Measurements from ENCODE around the gene PHLDB1.

PHLDB1 gene

GRCh38 chr11:118641397-118642019 is 34.1 kb downstream of the PHLDB1 start:
- peak; percentile 80 for DNase-seq

GRCh38 chr11:118643142-118643994 is 36.0 kb downstream of the PHLDB1 start:
- no peak for DNase-seq

DNA sequence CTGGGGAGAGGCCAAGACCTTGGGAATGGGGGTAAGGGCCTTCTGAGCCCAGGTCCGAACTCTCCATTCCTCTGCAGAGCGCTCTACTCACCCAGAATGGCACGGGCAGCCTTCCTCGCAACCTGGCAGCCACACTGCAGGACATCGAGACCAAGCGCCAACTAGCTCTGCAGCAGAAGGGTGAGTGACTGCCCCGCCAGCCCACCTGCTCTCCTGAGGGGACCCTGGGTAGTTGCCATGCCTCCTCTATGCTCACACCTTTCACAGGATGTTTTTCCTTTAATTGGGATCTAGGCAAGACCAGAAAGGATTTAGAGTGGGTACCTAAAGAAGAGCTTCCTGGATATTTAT is 36.6 kb downstream of the PHLDB1 start:
- no peak for DNase-seq

GRCh38 chr11:118644496-118644895 is 37.1 kb downstream of the PHLDB1 start:
- DNase-seq, result no peak

DNA sequence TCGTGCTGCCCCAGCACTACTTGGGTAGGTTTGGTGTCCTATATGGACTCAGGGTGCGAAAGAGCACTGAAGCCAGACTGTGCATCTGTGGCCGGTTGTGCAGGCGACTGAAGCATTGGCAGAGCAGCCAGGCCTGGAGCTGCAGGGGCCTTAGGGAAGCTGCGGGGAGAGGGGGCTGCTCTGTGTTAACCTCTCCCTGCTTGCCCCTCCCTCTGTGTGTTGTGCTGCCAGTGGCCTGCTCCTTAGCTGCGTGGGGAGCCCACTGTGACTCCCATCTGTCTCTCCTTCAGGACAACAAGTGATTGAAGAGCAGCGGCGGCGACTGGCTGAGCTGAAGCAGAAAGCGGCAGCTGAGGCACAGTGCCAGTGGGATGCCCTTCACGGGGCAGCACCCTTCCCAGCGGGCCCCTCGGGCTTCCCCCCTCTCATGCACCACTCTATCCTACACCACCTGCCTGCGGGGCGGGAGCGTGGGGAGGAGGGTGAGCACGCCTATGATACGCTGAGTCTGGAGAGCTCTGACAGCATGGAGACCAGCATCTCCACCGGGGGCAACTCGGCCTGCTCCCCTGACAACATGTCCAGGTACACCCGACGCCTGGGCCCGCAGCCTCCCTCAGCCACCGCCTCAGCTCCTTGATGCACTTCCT is 37.8 kb downstream of the PHLDB1 start:
- DNase-seq, result no peak

DNA sequence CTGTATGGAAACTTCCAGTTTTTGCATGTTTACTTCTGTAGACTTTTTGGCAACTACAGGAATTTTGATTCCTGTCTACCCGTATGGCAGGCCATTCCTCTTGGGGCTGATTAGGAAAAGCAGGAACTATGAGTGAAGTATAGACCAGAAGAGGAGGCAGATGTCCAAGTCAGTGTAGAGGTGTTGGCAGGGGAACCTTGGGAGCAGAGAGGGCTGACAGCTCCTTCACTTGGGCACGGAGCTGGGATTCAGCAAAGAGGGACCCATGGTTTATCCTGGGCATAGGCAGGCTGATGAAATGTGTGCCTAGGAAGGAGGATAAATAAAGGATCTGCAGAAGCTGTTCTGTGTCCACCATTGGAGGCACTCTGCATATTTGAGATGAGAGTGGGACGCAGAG is 39.0 kb downstream of the PHLDB1 start:
- no peak for DNase-seq

DNA sequence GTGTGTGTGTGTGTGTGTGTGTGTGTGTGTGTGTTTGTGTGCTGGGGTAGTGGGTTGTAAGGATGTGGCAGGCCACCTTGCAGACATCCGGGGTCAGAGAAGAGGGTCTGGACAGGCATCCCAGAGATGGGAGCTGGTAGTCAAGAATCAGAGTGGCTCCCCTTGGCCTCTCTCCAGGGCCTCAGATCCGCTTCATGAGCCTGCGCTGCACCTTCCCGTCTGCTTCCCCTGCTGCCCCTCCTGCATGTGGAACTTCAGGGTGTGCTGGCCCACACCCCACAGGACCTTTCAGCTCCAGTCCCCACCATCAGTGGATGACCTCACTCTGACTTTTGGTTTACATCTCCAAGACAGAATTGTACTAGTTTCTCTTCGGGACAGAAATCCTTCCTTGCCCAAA is 40.9 kb downstream of the PHLDB1 start:
- DNase-seq, result no peak

GRCh38 chr11:118649941-118650340 is 42.5 kb downstream of the PHLDB1 start:
- no peak for DNase-seq

DNA sequence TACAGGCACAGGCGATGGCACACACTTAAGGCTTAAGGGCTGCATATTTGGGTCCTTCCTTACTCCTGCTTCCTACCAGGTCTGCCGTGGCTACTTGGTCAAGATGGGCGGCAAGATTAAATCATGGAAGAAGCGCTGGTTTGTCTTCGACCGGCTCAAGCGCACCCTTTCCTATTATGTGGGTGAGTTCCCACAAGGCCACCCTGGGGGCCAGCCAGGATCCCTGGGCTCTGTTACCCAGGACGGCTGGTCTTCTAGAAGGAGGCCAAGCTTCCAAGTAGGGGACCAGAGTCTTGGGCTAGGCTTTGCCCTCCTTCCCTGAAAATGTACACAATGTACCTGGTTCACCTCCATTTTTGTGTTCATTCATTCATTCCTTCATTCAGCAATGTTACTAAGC is 43.0 kb downstream of the PHLDB1 start:
- no peak for DNase-seq

DNA sequence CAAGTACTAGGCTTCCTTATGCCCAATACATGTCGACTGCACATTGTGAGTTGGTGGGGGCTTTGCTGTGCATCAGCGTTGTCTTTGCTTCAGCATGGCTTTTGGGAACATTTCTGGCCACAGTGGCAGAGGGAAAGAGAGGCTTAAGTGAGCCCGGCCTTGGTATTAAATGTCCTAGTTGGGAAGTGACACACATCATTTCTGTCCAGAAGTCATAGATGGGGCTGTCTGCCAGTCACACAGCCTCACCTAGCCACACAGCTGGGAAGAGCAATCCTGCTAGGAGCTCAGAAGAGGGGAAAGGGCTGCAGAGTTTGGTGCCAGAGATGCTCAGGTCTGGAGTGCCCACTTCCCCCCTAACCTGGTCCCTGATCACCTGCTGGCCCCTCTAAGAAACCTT is 44.4 kb downstream of the PHLDB1 start:
- DNase-seq, result no peak

GRCh38 chr11:118652681-118653181 is 45.3 kb downstream of the PHLDB1 start:
- DNase-seq, result no peak

- no peak for DNase-seq
Measured at GRCh38 chr11:118653684-118654390, 46.4 kb downstream of the PHLDB1 start.

DNA sequence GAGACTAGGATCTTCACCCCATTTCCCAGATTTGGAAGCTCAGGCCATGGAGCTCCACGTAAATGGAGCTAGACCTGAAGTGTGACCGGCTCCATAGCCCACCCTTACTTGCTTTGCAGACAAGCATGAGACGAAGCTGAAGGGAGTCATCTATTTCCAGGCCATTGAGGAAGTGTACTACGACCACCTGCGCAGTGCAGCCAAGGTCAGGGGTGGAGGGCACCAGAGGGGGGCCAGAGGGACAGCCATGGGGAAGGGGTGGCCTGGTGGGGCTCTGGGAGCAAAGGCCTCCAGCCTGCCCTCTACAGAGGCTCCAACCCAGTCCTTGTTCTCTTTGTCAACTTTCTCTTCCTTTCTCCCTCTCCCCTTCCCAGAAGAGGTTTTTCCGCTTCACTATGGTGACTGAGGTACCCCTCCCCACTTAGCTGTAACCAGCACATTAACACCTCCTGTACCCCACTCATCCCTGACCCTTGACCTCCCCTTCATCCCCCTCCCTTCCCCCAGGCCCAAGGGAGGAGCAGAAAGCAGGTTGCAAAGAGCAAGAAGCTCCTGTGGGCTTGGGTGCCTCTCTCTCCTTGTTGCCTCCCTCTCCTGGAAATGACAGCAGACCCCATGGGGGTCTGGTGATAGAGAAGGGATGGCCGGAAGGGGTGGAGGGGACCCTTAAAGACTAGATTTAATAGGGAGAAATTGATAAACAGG is 48.2 kb downstream of the PHLDB1 start:
- no peak for DNase-seq

GRCh38 chr11:118656563-118657165 is 49.2 kb downstream of the PHLDB1 start:
- DNase-seq, result no peak

DNA sequence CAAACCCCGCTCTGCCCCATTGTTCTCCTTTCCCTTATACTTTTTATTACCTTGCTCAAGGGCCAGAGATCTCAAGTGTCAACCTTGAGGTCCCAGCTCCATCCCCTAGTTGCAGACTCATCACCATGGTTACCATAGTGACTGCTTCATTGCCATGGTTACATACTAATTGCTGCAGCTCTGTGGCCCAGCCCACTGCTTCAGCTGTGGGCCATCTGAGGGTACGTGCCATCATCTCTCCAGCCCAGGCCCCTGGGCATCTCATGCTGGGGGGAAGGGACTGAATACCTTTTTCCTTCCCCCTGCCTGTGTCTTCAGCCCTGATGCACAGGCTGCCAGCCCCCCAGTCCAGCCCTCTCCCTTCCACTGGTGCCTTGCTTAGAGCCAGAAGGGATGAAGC is 49.8 kb downstream of the PHLDB1 start:
- no peak for DNase-seq

DNA sequence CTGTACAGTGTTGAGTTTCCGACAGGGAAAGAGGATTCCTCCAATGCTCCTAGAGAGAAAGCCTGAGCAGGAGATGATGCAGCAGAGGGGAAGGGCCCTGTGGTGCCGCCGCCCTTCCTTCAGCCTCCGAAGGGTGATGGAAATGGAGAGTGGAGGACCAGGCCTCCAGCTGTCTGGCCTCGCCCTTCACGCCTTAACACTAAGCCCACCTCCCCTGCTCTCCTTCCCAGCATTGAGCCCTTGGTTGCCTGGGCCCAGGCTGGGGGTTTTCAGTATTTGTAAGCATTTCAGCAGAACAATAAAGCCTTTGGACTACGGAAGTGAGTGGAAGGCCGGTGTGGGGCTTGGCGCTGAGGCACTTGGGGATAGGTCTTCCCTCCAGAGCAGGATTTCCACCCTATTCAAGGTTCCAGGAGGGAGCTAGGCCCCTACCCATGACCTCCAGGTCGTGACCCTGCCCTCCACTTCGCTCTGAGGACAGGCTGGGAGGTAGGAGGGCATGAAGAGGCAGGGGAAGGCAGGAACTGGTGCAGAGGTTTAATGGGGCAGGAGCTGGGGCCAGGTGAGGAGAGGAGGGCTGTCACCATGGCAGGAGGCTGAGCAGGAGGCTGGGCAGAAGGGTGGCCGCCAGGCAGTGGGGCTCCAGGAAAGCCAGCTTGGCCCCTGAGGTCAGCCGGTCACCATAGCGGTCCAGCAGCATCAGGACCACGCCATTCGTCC is 50.5 kb downstream of the PHLDB1 start:
- DNase-seq, result no peak

DNA sequence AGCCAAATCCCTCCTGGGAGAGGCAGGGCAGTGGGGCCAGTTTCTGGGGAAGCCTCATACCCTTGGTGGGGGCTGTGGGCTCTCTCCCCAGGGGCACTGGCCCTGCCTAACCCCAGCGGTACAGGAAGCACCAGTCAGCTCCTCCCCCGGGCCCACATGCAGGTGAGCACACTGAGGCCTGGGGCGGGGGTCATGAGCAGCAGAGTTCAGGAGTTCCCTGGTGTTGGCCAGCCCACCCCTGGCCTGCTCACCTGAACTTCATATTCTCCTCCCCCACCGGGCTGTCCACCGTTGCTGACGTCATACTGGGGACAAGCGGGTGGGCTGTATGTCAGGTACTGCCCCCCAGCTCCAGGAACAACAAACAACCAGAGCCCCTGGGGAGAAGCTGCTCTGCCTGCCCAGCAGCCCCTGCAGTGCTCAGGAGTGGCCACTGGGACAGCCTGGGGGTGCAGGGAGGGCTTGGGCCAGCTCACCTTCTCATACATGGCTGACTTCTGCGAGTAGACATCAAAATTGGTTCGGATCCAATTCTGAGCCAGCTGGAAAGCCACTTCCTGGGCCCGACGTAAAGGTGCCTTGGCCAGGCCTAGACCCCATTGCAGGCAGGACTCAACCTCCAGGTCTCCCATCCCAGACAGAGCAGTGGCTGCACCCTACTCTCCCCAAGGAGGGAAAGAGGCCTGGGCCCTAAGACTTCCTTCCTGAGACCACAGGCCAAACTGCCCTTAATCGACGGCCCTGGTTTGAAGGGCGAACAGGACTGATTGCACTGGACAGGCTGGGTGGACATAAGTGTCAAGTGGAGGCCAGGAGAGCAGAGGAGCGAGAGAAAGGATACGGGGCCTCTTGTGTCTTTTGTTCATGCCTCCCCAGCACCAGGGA is 51.3 kb downstream of the PHLDB1 start:
- no peak for DNase-seq

GRCh38 chr11:118659314-118659952 is 52.0 kb downstream of the PHLDB1 start:
- peak; percentile 76 for DNase-seq

- DNase-seq, result no peak
Measured at GRCh38 chr11:118659953-118660680, 52.7 kb downstream of the PHLDB1 start.

Data from DMS153 (cell line).